ENCODE data around the gene IPO13.

IPO13 gene

DNA sequence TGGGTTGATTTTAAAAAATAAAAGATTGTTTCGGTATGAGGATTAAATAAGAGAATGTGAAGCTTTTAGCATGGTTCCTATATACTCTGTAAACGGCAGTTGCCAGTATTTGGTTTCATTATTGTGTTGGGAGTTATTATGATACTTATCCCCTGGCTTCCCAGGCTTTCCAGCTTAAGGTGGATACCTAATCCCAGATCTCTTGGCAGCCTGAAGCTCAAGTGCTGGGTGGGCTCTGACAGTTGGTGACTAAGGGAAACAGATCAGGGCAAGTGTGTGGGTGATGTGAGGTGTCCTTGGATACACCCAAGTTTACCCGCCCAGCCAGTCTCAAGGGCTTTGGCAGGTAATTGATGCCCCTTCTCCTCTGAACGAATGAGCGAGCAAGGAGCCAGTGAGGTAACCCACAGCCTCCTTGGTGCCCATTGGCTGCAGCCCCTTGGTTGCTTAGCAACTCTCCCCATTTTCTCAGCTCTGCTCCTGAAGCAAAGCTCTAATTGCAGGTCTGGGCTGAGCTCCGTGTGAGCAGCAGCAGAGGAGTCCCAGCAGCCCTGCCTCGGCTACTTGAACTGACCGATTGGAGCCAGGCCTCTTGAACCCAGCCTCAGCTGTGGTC is 6.1 kb downstream of the IPO13 start:
- DNase-seq, result no peak

DNA sequence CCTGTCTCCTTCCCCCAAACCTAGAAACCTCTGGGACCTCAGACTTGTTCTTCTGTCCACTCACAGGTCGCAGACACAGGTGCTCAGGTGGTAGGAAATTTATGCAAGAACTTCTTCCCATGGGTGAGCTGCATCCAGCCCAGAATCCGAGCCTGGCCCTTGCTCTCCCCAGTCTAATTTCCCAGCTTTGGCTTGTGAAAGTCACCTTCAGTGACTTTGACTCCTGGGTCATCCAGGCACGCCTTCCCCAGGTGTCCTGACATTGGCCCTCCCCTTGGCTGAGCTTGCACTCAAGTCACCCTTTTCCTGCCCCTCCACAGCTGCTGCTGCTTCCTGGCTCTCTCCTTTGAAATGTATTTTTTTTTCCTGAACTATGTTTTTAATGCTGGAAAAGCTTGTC is 6.6 kb downstream of the IPO13 start:
- no peak for DNase-seq

DNA sequence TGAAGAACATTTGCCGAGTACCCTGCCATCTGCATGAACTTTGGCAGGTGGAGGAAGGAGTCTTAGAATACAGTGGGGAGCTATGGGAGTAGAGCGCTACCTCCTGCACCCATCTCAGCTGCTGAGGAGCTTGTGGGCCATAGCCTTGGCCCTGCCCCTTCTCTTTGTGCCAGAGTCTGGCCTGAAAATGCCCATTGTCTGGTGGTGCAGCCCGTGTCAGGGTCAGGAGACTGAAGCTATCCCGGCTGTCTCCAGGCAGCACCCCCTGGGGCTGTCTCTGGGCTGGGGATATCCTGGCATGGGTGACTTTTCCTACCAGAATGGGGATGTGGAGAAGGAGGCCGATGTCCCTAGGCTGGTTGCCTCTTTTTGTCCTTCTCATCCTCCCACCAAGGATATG is 7.3 kb downstream of the IPO13 start:
- no peak for DNase-seq

DNA sequence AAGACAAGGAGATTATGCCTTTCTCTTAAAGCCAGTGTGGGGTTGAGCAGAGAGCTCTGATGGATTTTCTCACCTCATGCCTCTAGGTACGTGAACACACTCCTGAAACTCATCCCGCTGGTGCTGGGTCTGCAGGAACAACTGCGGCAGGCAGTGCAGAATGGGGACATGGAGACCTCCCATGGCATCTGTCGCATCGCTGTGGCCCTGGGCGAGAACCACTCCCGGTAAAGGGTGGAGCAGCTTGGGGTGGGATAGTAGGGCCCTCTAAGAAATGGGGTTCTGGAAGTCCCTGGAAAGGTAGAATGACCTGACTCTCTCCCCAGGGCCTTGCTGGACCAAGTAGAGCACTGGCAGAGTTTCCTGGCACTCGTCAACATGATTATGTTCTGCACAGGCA is 9.5 kb downstream of the IPO13 start:
- DNase-seq, result no peak

DNA sequence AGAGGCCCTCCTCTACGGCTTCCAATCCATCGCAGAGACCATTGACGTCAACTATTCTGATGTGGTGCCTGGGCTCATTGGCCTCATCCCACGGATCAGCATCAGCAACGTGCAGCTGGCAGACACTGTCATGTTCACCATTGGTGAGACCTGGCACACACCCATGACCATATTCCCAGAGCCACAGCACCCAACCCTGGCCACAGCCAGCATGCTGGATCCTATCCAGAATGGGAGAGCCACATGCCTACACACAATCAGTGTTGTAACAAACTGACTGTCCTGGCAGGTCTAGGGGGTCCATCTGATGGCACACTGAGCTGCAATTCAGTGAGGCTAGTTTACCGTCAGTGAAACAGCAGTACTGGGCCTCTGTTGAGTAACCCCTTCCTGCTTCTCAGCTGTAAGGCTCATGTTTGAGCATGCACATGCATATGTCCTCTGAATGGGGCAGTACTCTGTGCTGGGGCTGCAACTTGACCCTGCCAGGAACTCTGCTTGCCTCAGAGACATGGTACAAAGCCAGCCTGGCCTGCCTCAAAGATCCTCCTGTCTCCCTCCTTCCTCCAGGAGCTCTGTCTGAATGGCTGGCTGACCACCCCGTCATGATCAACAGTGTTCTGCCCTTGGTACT is 10.8 kb downstream of the IPO13 start:
- DNase-seq, result no peak

DNA sequence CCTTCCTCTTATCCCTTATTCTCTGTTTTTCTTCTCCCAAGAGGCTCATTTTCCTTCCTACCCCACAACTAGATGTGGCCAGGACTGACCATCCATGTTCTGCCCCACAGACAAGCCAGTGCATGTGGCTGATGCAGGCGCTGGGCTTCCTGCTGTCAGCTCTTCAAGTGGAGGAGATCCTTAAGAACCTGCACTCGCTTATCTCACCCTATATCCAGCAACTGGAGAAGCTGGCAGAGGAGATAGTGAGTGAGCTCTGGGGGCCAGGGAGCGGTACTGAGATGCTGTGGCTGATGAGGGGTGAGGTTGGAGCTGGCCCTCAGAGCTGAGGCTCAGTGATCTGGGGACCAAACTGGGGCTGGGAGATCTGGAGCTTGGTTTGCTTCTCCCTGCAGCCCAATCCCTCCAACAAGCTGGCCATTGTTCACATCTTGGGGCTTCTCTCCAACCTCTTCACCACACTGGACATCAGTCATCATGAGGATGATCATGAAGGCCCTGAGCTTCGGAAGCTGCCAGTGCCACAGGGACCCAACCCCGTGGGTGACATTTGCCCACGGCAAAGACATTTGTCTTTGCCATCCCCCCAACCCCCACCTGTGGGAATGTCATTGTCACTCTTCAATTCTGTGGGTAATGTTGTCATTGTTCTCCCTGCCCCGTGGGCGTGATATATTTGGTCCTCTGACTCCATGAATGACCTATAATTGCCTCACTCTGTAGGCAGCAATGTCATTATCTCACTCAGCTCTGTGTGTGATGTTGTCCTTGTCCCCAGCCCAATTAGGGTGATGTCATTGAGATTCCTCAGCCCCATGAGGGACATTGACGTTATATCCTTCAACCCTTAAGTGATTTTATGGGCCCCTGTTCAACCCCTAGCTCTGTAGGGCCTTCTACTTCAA is 11.9 kb downstream of the IPO13 start:
- DNase-seq, result no peak

DNA sequence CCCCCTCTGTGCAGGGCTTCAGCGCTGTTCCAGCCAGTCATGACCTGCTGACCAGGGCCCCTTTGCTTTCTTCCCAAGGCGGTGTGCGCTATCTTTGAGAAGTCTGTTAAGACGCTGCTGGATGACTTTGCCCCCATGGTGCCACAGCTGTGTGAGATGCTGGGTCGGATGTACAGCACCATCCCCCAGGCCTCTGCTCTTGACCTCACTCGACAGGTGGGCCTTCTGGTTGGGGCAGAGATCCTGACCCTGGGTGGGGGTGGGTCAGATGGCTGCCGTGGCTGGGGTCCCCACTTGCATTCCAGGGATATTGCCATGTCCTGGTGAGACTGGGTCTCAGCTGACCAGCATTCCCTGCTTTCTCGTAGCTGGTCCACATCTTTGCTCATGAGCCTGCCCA is 14.0 kb downstream of the IPO13 start:
- DNase-seq, result no peak

DNA sequence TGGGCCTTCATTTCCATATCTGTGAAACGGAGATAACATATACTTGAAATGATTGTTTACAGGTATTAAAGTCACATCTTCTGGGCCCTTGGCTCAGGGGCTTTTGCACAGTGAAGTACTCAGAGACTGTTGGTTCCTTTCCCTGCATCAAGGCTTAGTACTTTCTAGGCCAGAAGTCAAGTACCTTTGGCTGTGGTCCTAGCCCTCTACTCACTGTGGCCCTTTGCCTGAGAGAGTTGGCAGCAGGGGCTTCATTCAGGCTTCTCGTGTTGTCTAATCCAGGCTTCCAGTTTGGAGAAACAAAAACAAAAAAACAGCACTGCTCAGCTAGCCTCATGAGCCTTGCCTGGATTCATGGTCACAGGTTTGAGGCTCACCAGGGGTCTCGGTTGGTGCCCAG is 14.9 kb downstream of the IPO13 start:
- no peak for DNase-seq

DNA sequence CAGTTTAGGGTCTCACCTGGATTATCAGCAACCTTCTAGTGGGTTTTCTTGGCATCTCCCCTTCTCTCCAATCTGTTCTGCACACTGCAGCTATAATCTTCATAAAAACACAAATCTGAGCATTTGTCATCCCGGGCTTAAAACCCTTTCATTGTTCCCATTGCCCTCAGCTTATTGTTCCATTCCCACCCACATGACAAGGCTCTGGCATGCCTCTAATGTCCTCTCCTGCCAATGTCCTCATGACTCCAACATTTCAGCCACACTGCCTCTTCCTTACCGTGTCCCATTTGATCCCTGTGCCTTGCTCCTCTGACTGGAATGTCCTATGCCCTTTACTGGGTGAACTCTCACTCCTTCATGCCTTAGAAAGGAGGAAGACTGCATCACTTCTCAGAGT is 15.6 kb downstream of the IPO13 start:
- DNase-seq, result no peak

DNA sequence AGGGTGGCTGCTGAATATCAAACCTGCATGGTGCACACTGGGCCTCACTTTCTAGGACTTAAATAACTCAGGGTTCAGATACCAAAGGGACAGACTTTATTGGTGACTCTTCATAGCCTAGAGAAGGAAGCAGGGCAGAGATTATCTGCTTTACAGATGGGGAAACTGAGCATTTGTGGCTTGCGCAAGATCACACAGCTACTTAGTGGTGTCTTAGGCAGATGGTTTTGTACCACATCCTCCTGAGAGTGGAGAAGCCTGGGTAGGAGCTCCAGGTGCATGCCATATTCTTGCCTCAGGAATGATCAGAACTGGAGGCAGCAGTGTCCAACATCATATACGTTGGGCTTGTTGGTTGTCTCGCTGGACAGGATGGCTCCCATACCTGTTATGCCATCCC is 16.3 kb downstream of the IPO13 start:
- no peak for DNase-seq

DNA sequence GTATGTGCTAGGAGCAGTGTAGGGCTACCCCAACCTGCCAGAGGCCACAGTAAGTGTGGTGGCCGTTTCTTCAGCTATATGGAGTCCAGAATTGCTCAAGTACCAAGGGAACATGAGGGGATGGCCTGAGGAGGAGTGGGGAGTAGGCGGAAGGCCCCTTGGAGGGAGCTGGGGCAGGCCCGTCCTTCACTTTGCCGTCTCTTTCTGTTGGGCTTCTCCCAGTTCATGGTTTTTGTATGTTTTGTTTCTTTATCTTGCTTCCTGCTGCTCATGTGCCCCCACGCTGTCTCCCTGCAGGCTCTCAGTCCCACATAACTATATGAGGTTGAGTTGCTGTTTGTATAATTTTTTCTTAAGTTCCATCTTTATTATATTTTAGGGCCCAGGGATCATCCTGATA is 17.1 kb downstream of the IPO13 start:
- no peak for DNase-seq

DNA sequence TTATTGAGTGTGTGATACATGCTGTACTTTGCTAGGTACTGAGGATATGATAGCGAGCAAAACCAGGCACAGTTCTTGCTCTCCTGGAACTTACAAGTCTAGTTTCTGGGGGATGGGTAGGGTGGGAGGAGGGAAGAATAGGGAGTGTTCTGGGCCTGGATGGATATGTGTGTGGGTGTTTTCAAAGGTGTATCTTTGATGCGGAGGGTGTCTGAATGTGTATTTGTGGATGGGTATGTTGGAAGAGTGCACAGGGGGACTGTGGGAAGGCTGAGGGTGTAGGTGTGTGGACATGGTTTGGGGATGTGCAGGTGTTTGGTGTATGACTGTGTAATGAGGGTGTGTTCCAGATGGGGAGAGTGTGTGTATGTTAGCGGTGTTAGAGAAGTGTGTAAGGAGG is 18.6 kb downstream of the IPO13 start:
- no peak for DNase-seq

DNA sequence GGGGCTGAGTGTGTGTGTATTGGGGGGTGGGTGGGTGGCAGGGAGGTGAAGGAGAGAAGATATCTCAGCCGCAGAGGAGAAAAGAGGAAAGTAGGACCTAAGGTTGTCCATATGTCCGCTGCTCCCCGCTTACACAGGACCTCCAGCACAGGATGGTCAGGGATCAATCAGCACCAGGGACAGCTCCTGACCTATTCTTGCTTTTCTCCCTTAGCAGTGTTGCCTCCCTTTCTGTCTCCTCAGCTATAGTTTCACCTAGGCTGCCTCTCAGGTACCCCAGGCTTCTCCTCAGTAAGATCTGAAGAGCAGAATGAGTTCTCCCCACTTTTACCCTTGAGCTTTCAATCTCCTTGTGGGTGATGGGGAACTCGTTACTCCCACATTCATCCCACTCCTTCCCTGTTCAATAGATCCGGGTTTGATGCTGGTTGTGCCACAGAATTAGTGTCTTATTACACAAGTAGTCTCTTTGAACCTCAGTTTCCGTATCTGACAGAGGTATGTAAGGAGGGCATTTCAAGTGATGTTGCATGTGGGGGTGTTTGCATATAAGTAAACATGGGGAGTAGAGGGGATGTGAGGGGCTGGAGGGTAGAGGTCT is 21.7 kb downstream of the IPO13 start:
- peak; percentile 25 for DNase-seq

DNA sequence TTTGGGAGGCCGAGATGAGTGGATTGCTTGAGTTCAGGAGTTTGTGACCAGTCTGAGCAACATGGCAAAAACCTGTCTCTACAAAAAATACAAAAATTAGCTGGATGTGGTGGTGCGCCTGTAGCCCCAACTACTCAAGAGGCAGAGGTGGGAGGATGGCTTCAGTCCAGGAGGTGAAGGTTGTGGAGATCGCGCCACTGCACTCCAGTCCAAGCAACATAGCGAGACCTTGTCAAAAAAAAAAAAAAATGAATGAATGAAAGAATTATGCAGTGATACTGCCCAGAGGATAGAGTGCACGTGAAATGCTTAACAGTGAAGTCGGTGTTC is 22.6 kb downstream of the IPO13 start:
- no peak for DNase-seq

DNA sequence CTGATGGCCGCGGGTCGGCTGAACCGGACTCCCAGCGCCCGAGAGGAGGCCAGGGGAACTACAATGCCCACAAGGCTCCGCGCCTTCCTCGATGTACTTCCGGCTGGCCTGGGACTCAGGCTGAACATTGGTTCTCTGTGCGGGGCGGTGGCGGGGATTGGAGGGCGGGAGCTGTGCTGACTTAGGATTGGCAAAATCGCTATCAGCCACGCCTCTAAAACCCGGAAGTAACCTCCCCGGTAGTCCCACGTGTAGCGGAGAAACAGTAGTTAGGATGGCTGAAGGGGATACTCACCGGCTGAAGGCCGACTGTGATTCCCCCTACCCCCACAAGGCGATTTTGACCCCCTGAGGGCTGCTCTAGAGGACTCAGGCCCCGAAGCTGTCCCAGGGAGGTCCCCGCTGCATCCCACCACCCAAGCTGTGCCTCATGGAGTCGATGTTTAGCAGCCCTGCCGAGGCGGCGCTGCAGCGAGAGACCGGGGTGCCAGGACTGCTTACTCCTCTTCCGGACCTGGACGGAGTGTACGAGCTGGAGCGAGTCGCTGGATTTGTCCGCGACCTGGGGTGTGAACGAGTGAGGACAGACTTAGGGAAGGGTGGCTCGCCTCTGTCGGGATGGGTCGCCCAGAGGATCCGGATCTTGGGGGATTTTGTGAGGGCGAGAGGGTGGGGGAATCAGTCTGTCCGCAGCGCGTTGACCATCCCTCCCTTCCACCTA is 23.2 kb downstream of the IPO13 start, which contains the start of gene DPH2:
Gene DPH2 (plus strand): TSS at position 265 of the 721 bp plus-strand sequence. CDS start 166 bp downstream, at position 431.
- DNase-seq, result peak; percentile 95

DNA sequence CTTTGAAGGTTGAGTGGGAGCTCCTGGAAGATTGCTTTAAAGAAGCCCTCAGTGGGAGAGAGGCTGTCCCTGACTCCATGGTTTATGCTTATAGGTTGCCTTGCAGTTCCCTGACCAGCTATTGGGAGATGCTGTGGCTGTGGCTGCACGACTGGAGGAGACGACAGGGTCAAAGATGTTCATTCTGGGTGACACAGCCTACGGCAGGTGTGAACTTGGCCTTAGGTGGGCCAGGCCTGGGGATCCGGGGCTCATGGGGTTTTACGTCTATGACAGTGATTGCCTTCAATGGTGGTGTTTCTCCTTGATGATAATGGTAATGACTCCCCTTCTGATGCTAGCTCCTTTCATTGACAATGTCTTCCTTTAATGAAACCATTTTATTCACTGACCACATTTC is 23.8 kb downstream of the IPO13 start:
- no peak for DNase-seq

DNA sequence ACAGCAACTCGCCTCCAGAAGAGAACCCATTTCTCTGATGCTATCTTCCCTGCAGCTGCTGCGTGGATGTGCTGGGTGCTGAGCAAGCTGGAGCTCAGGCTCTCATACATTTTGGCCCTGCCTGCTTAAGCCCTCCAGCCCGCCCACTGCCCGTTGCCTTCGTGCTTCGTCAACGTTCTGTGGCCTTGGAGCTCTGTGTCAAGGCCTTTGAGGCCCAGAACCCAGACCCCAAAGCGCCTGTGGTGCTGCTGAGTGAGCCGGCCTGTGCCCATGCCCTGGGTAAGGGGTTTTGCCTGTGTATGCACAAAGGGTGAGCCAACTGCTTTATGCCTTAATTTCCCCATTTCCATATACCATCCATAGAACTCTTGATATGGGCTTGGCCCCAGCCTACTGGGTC is 24.2 kb downstream of the IPO13 start:
- no peak for DNase-seq

DNA sequence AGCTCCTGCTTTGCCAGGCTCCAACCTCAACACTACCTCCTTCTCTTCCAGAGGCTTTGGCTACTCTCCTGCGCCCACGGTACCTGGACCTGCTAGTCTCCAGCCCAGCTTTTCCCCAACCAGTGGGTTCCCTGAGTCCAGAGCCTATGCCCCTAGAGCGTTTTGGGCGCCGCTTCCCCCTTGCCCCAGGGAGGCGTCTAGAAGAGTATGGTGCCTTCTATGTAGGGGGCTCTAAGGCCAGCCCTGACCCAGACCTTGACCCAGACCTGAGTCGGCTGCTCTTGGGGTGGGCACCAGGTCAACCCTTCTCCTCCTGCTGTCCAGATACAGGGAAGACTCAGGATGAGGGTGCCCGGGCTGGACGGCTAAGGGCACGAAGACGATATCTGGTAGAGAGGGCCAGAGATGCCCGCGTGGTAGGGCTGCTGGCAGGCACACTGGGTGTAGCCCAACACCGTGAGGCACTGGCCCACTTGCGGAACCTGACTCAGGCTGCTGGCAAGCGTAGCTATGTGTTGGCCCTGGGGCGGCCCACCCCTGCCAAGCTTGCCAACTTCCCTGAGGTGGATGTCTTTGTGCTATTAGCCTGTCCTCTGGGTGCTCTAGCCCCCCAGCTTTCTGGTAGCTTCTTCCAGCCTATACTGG is 24.7 kb downstream of the IPO13 start:
- no peak for DNase-seq

DNA sequence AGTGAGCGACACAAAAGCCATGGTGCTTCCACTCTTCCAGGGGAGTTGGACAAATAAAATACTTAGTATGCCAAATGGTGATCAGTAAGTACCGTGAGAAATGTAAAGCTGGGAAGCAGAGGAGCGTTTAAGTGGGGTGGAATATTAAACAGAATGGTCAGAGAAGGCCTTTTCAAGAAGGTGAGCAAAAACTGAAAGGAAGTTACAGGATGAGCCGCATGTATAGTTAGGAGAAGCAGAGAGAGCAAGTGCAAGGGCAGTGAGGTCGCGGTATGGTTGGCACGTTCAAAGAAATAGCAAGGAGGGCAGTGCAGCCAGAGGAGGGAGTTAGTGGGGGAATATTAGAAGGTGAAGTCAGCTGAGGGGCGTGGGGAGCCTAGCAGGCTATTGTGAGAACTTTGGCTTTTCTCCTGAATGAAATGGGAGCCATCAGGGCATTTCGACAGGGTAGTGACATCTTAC is 27.3 kb downstream of the IPO13 start:
- DNase-seq, result no peak

DNA sequence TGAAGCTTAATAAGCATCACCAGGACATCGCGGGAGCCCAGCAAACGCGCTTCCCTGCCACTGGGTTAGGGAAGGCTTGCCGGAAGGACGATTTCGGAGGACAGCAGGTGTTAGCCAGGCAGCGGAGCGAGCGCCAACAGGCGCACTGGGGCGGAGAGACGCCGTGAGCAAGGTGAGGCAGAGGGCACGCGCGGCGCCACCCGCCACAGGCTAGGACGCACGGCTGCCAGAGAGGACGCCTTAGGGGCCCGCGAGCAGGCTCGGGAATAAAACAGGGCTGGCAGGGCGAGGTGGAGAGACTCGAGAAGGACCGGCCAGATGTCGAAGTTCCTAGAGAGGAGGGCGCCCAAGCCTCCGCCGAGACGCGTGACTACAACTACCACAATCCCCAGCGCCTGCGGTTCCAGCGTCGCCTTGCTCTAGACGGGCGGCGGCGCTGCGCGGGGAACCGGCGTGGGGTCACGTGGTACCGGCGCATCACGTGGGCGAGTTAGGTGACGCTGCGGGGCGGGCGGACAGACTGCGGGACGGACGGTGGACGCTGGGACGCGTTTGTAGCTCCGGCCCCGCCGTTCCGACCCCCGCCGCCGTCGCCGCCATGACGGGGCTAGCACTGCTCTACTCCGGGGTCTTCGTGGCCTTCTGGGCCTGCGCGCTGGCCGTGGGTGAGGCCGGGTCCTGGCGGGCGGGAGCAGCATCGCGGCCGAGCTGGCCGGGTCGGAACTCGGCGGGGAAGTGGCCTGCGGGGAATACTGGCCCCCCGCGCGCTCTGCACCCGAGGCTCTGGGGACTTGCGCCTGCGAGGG is 27.9 kb downstream of the IPO13 start, which contains the start of gene ATP6V0B:
Gene ATP6V0B (plus strand): TSS at position 518 of the 806 bp plus-strand sequence. CDS start 81 bp downstream, at position 599.
- peak; percentile 91 for DNase-seq

DNA sequence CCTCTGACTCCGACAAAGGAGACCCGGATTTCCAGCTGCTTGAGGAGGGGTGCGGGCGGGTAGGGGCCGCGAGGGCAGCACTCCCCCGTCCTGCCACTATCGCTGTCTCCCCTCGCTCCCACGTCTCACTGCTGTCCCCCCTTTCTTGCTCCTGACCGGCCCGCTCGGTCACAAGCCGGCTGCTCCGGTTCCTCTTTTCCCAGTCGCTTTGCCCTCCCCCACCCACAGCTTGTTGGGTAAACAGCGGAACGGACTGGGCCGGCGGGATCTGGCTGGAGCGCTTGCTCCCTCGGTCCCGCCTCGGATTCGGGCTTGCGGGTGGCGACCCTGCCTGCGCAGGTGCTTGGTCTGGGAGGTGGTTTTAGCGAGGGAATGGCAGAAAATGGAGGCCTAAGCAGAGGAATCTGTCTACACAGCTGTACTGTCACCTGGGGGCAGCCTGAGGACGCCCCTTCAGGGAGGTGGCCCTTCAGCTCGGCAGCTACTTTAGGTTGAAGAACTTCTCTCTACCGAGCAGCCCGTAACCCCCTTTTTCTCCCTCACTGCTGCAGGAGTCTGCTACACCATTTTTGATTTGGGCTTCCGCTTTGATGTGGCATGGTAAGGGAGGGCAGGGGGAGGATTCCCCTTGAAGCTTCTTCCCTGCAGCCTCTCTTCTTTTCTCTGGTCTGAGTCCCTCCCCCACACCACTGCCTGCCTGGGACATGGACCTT is 28.7 kb downstream of the IPO13 start:
- peak; percentile 52 for DNase-seq
